ENCODE measurements around the gene PHF8.

DNA sequence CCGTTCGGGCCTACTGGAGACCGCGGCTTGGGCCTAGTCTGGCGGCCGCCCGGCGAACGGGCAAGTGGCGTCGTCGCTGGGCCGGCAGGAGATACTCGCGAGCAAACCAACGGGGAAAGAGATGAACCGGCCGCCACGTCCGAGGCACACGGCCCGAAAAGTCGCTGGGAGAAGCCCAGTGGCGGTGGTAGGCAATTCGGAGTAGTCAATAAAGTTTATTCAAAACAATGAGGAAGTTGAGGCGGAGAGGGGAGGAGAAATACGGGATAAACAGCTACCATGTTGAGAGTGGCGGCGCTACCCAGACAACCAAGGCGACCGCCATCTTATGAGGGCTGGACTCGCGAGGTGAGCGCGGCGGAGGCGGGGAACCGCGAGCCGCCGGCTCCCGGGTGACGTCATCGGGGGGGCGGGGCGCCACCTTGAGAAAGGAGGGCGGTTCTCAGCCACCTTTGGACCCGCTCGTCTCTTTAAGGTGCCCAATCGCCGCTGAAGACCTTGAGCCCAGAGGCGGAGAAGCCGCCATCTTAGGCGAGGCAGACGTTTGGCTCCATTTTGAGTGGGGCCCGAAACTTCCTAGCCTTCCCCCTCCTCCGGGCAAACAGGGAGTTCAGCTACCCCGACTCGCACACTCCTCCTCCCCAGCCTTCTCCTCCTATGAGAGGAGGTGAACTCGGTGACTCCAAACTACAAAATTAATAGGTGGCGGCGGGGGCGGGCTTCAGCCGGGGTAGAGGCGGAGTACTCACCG is at the start of gene PHF8:
- TF ChIP-seq, protein P1, sequence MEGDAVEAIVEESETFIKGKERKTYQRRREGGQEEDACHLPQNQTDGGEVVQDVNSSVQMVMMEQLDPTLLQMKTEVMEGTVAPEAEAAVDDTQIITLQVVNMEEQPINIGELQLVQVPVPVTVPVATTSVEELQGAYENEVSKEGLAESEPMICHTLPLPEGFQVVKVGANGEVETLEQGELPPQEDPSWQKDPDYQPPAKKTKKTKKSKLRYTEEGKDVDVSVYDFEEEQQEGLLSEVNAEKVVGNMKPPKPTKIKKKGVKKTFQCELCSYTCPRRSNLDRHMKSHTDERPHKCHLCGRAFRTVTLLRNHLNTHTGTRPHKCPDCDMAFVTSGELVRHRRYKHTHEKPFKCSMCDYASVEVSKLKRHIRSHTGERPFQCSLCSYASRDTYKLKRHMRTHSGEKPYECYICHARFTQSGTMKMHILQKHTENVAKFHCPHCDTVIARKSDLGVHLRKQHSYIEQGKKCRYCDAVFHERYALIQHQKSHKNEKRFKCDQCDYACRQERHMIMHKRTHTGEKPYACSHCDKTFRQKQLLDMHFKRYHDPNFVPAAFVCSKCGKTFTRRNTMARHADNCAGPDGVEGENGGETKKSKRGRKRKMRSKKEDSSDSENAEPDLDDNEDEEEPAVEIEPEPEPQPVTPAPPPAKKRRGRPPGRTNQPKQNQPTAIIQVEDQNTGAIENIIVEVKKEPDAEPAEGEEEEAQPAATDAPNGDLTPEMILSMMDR (IDR thresholded peaks at IDR 0.05), result peak in 1 of 3 donors; percentile 0
- peak; percentile 42 for TF ChIP-seq POLR2A (IDR thresholded peaks at IDR 0.05)
